H1 (cell line): Measurements from ENCODE around the gene C20orf96. TPM values are rescaled to one million over a fixed set of nuclear protein-coding genes. Genes with fewer than 3 reads are reported as not detected.

Experiments
- CTCF ChIA-PET: fragments of 300-600 bp; sonication (Branson Sonifier 250); formaldehyde crosslinking; loops from one replicate; lab custom pipeline; 2021; ENCODE audit not compliant: partially characterized antibody; lab: Charles Lee
- POLR2A ChIA-PET: fragments of 300-600 bp; sonication (Branson Sonifier 250); formaldehyde crosslinking; loops from one replicate; lab custom pipeline; 2021; ENCODE audit warnings: inconsistent platforms; ENCODE audit not compliant: partially characterized antibody; lab: Charles Lee
- DNase-seq, 2 experiments: peaks; one replicate each; pipeline versions ENCODE4 v3.0.0 to v3.0.0-alpha.2; 2010 to 2022; ENCODE audit warnings: low spot score in 2 of 2, low read depth in 1 of 2, mixed read lengths in 1 of 2
- FAIRE-seq: peaks from 2 replicates; lab custom pipeline; 2011; peaks lifted over from hg19 to GRCh38; lab: Jason Lieb, UNC
- H2AFZ ChIP-seq: 2 replicates; pipeline ENCODE4 v1.8.1; 2012; ENCODE audit warnings: low read length, inconsistent platforms
- H2AK5ac ChIP-seq: 2 replicates; pipeline ENCODE4 v1.6.1; 2013; ENCODE audit warnings: low read depth, low read length
- H2BK120ac ChIP-seq: replicated peaks from 2 replicates; pipeline ENCODE3; 2013; ENCODE audit warnings: low read depth, low read length, inconsistent platforms
- H2BK12ac ChIP-seq: 2 replicates; pipeline ENCODE4 v1.6.1; 2013; ENCODE audit warnings: low read depth, low read length
- H2BK15ac ChIP-seq: 2 replicates; pipeline ENCODE4 v1.6.1; 2013; ENCODE audit warnings: low read length
- H2BK20ac ChIP-seq: 2 replicates; pipeline ENCODE4 v1.6.1; 2013; ENCODE audit warnings: low read length
- H2BK5ac ChIP-seq: 2 replicates; pipeline ENCODE4 v1.6.1; 2013; ENCODE audit warnings: low read depth, low read length
- H3K14ac ChIP-seq: 2 replicates; pipeline ENCODE4 v1.6.1; 2013; ENCODE audit warnings: inconsistent platforms; ENCODE audit not compliant: insufficient read length
- H3K18ac ChIP-seq: 2 replicates; pipeline ENCODE4 v1.6.1; 2013; ENCODE audit warnings: low read length; ENCODE audit errors: extremely low read depth
- H3K23ac ChIP-seq: 2 replicates; pipeline ENCODE4 v1.6.1; 2013; ENCODE audit warnings: inconsistent platforms; ENCODE audit not compliant: insufficient read length
- H3K23me2 ChIP-seq: 2 replicates; pipeline ENCODE4 v1.6.1; 2013; ENCODE audit warnings: low read depth, low read length
- H3K27ac ChIP-seq: 2 replicates; pipeline ENCODE4 v1.6.1; 2011; ENCODE audit warnings: low read depth, low read length, inconsistent platforms
- H3K27me3 ChIP-seq, 4 experiments: replicated peaks in 1 of 4; 1 replicate in 1 of 4; 2 replicates in 3 of 4; pipeline versions ENCODE4 v1.6.1 to v1.8.1; 2011 to 2013; ENCODE audit warnings: low read length in 3 of 4, mild to moderate bottlenecking in 3 of 4, inconsistent platforms in 2 of 4, mixed read lengths in 2 of 4, moderate library complexity in 1 of 4; ENCODE audit not compliant: control insufficient read depth in 3 of 4, insufficient read depth in 3 of 4; ENCODE audit errors: extremely low read depth in 1 of 4
- H3K36me3 ChIP-seq, 4 experiments: 2 replicates each; pipeline versions ENCODE4 v1.6.1 to v1.8.1; 2011 to 2013; ENCODE audit warnings: mild to moderate bottlenecking in 4 of 4, low read length in 3 of 4, moderate library complexity in 2 of 4, control low read depth in 1 of 4, inconsistent platforms in 1 of 4; ENCODE audit not compliant: insufficient read depth in 4 of 4, control insufficient read depth in 2 of 4
- H3K4ac ChIP-seq: replicated peaks from 2 replicates; pipeline ENCODE3; 2013; ENCODE audit warnings: low read length, low read depth, mixed read lengths, inconsistent platforms; ENCODE audit not compliant: insufficient read length
- H3K4me1 ChIP-seq, 4 experiments: replicated peaks in 1 of 4; 1 replicate in 1 of 4; 2 replicates in 3 of 4; pipeline versions ENCODE4 v1.6.1 to v1.8.1; 2011 to 2013; ENCODE audit warnings: low read length in 3 of 4, inconsistent platforms in 2 of 4, mixed read lengths in 1 of 4; ENCODE audit not compliant: insufficient read depth in 4 of 4, control insufficient read depth in 3 of 4
- H3K4me2 ChIP-seq, 2 experiments: 2 replicates each; pipeline versions ENCODE4 v1.6.1 to v1.8.1; 2011 to 2013; ENCODE audit warnings: low read depth in 2 of 2, low read length in 2 of 2, control low read depth in 1 of 2, inconsistent platforms in 1 of 2, mild to moderate bottlenecking in 1 of 2; ENCODE audit not compliant: insufficient read depth in 1 of 2
- H3K4me3 ChIP-seq, 4 experiments: fragments of 200-600, 300-600 bp in 1 of 4; sonication (generic), shearing (Covaris generic), sonication (Bioruptor Twin) in 1 of 4; 2 replicates each; pipeline versions ENCODE4 v1.5.1 to v1.8.1; 2011 to 2016; ENCODE audit warnings: low read length in 4 of 4, low read depth in 3 of 4, control low read depth in 2 of 4, inconsistent platforms in 2 of 4, mild to moderate bottlenecking in 2 of 4, mixed read lengths in 1 of 4, moderate library complexity in 1 of 4; ENCODE audit not compliant: insufficient read depth in 2 of 4; ENCODE audit errors: extremely low read depth in 1 of 4
- H3K56ac ChIP-seq: replicated peaks from 2 replicates; pipeline ENCODE3; 2013; ENCODE audit warnings: low read depth, mild to moderate bottlenecking, mixed read lengths, low read length, inconsistent platforms; ENCODE audit not compliant: insufficient read length
- H3K79me1 ChIP-seq: 2 replicates; pipeline ENCODE4 v1.6.1; 2013; ENCODE audit warnings: low read depth, low read length, control low read depth
- H3K79me2 ChIP-seq, 2 experiments: 2 replicates each; pipeline versions ENCODE4 v1.6.1 to v1.8.1; 2012 to 2013; ENCODE audit warnings: low read length in 2 of 2, mild to moderate bottlenecking in 2 of 2, inconsistent platforms in 1 of 2; ENCODE audit not compliant: insufficient read depth in 2 of 2, control insufficient read depth in 1 of 2
- H3K9ac ChIP-seq, 4 experiments: replicated peaks in 1 of 4; 1 replicate in 1 of 4; 2 replicates in 3 of 4; pipeline versions ENCODE4 v1.6.1 to v1.8.1; 2011 to 2013; ENCODE audit warnings: low read depth in 3 of 4, low read length in 3 of 4, control low read depth in 2 of 4, mild to moderate bottlenecking in 2 of 4, moderate library complexity in 2 of 4, inconsistent platforms in 1 of 4; ENCODE audit errors: extremely low read depth in 1 of 4
- H3K9me3 ChIP-seq, 2 experiments: 2 replicates each; pipeline versions ENCODE4 v1.6.1 to v1.8.1; 2012 to 2013; ENCODE audit warnings: mild to moderate bottlenecking in 2 of 2, moderate library complexity in 2 of 2, control low read depth in 1 of 2, inconsistent platforms in 1 of 2, low read depth in 1 of 2, low read length in 1 of 2, mixed read lengths in 1 of 2; ENCODE audit not compliant: insufficient read depth in 2 of 2
- H4K20me1 ChIP-seq, 2 experiments: replicated peaks in 1 of 2; 2 replicates each; pipeline versions ENCODE3 to v1.8.1; 2011 to 2013; ENCODE audit warnings: inconsistent platforms in 2 of 2, low read length in 2 of 2, mild to moderate bottlenecking in 1 of 2; ENCODE audit not compliant: insufficient read depth in 2 of 2, control insufficient read depth in 1 of 2
- H4K5ac ChIP-seq: 2 replicates; pipeline ENCODE4 v1.6.1; 2013; ENCODE audit warnings: low read length, low read depth, mixed read lengths, inconsistent platforms; ENCODE audit not compliant: insufficient read length
- H4K8ac ChIP-seq: 2 replicates; pipeline ENCODE4 v1.8.0; 2013; ENCODE audit warnings: mild to moderate bottlenecking, moderate library complexity, low read length, inconsistent platforms; ENCODE audit not compliant: insufficient read depth; ENCODE audit errors: extremely low read depth
- H4K91ac ChIP-seq: replicated peaks from 2 replicates; pipeline ENCODE3; 2013; ENCODE audit warnings: low read length, mixed read lengths, inconsistent platforms; ENCODE audit not compliant: insufficient read length
- EZH2 ChIP-seq: fragments of 200-600 bp; sonication (generic); IDR thresholded peaks from 2 replicates; pipeline ENCODE4 v1.7.1; 2012; ENCODE audit warnings: low read depth, mild to moderate bottlenecking, moderate library complexity, low read length, inconsistent platforms; ENCODE audit not compliant: severe bottlenecking
- GABPA ChIP-seq: IDR thresholded peaks from 2 replicates; pipeline ENCODE4 v1.6.1; 2011; ENCODE audit warnings: mild to moderate bottlenecking, low read length, moderate library complexity, borderline replicate concordance; ENCODE audit not compliant: insufficient read depth
- RAD21 ChIP-seq, 2 experiments: IDR thresholded peaks in 1 of 2; conservative IDR thresholded peaks in 1 of 2; 2 replicates each; pipeline ENCODE4 v1.6.1; 2011; ENCODE audit warnings: low read depth in 2 of 2, low read length in 2 of 2, improper control_type of control experiment in 1 of 2, inconsistent platforms in 1 of 2, mild to moderate bottlenecking in 1 of 2, moderate library complexity in 1 of 2
- SAP30 ChIP-seq: fragments of 300-600 bp; sonication (generic); IDR thresholded peaks from 2 replicates; pipeline ENCODE4 v1.7.1; 2012; ENCODE audit warnings: low read length, moderate library complexity, mild to moderate bottlenecking, inconsistent platforms; ENCODE audit not compliant: insufficient read depth, insufficient replicate concordance
- SIX5 ChIP-seq: IDR thresholded peaks from 2 replicates; pipeline ENCODE4 v1.6.1; 2011; ENCODE audit warnings: mild to moderate bottlenecking, low read depth, low read length
- TBP ChIP-seq: IDR thresholded peaks from 2 replicates; pipeline ENCODE4 v1.6.1; 2011; ENCODE audit warnings: low read depth, low read length, improper control_type of control experiment
- WGBS, 2 experiments: shearing (Covaris generic) in 1 of 2; methylation state at CpG; one replicate each; pipeline versions ENCODE4 v1.1.6 to v1.1.7; 2013 to 2015; ENCODE audit warnings: low lambda C conversion rate in 2 of 2, mixed read lengths in 2 of 2, inconsistent platforms in 1 of 2, low coverage in 1 of 2, missing lambda C conversion rate in 1 of 2; ENCODE audit not compliant: insufficient replicate concordance in 2 of 2, insufficient coverage in 1 of 2, insufficient read length in 1 of 2; ENCODE audit errors: extremely low coverage in 1 of 2, missing lambda C conversion rate in 1 of 2; 5-methylcytosine and 5-hydroxymethylcytosine counted together
- polyA plus RNA-seq, 7 experiments: library from polyadenylated mRNA; depleted of rRNA in 3 of 7; stranded (reverse) in 5 of 7; unstranded in 2 of 7; fragments of >200 nt in 5 of 7; fragments of 200-250 nt in 2 of 7; gene quantifications; 1 replicate in 5 of 7; 2 replicates in 1 of 7; 4 replicates in 1 of 7; pipeline versions ENCODE4 v1.2.1 to v1.2.3, GENCODE V29; 2011 to 2013; ENCODE audit warnings: missing spikeins in 2 of 7, mixed read lengths in 2 of 7
- total RNA-seq: library from RNA; stranded (reverse); fragmentation: NEBNext Ultra II Directional; extraction: Animal tissue kit (Norgen Biotek cat#: 25700); gene quantifications from 2 replicates; pipeline ENCODE4 v1.2.1, GENCODE V29; 2021

The C20orf96 gene
- total and polyA plus RNA-seq, 2 of the 8 experiments (the other 6 are each of a cell fraction or from before 2014, with no cell fraction given) = 19.2 to 21.0 TPM

DNA sequence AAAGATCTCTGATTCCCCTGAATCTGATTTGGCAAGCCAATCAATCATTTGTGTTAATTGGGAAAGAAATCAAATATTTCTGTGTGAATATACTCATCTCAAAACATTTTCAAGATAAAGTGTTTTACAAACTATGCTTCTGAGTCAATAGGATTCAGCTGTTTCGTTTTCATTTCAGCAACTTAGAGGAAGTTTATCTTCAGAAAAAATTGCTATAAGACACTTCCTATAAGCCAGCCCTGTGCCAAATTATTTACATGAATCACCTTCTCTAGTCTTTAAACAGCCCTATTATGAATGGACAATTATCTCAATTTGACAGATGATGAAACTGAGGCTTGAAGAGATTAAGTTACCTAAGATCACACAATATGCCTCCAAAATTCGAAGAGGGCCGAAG, 52.6 kb downstream of the C20orf96 start:
- Histone ChIP-seq H3K18ac (no peak overlapping the region), H3K14ac (no peak overlapping the region), H2AK5ac (no peak overlapping the region), H3K23ac (no peak overlapping the region), H3K4me3 (no peak overlapping the region), H2BK20ac (no peak overlapping the region), H3K4me2 (no peak overlapping the region), H3K4ac (no peak overlapping the region), H2BK12ac (no peak overlapping the region), H3K9ac (no peak overlapping the region), H4K91ac (no peak overlapping the region), H3K79me1 (no peaks in the 10 kb centered on the region), H3K27me3 (no peaks in the 10 kb centered on the region; a peak in 1 of 7 replicates), H3K56ac (no peak overlapping the region), H3K23me2 (no peaks in the 10 kb centered on the region), H2AFZ (no peak overlapping the region), H2BK5ac (no peak overlapping the region), H3K79me2 (no peaks in the 10 kb centered on the region), H4K8ac (no peak overlapping the region), H4K20me1 (no peaks in the 10 kb centered on the region), H4K5ac (no peak overlapping the region), H3K4me1 (no peaks in the 10 kb centered on the region), H3K36me3 (no peaks in the 10 kb centered on the region), H3K27ac (no peak overlapping the region), H2BK15ac (no peak overlapping the region), H2BK120ac (no peak overlapping the region), H3K9me3 (no peaks in the 10 kb centered on the region; a peak in 2 of 4 replicates)
- no peak for DNase-seq
- 74% methylated on average over 3 of the region's 3 CpGs; no CpG with 5 or more reads in 1 of the 2 experiments for WGBS, 2 experiments
- ChIA-PET POLR2A (no interaction called here), CTCF (interaction anchor here (1.3 kb wide), 1 partner anchor 28 kb away, joined by 3 read pairs; no protein-coding TSS in a partner anchor)
- FAIRE-seq = no peak
- TF ChIP-seq SIX5 = no peak
- TF ChIP-seq GABPA = no peak
- no peak for TF ChIP-seq SAP30
- TF ChIP-seq RAD21 (IDR thresholded peaks at IDR 0.05 in 1 of 2, conservative IDR thresholded peaks at IDR 0.05 in 1 of 2; ENCODE audit: low read depth in 2 of 2, low read length in 2 of 2) = no peak
- no peak for TF ChIP-seq TBP
- TF ChIP-seq EZH2 = no peak
